WTC11 (cell line): Measurements from ENCODE around the gene COL4A1.

Experiments
- ETV6 ChIP-seq: sonication (generic); formaldehyde crosslinking; IDR thresholded peaks from 2 replicates; pipeline ENCODE4 v1.8.1; 2022; ENCODE audit warnings: mild to moderate bottlenecking, missing genetic modification reagents
- MXD4 ChIP-seq: fragments of 250-450 bp; sonication (Bioruptor Pico); IDR thresholded peaks from 2 replicates; pipeline ENCODE4 v1.8.0; 2021; ENCODE audit warnings: mild to moderate bottlenecking, moderate library complexity, borderline replicate concordance
- ZNF138 ChIP-seq: sonication (generic); formaldehyde crosslinking; conservative IDR thresholded peaks from 2 replicates; pipeline ENCODE4 v1.8.1; 2022; ENCODE audit warnings: mild to moderate bottlenecking, moderate library complexity, missing genetic modification reagents
- ZNF423 ChIP-seq: fragments of 250-450 bp; sonication (Bioruptor Pico); IDR thresholded peaks from 2 replicates; pipeline ENCODE4 v2.1.2; 2022; ENCODE audit warnings: mild to moderate bottlenecking, moderate library complexity
- TF ChIP-seq, protein P1 (sequence below): fragments of 200-600 bp; IDR thresholded peaks from 2 replicates; pipeline ENCODE4 v1.8.0; 2022; ENCODE audit warnings: antibody characterized with exemption
- TF ChIP-seq, protein P2 (sequence below): sonication (generic); formaldehyde crosslinking; IDR thresholded peaks from 2 replicates; pipeline ENCODE4 v1.8.0; 2022; ENCODE audit warnings: mild to moderate bottlenecking, missing genetic modification reagents
- TF ChIP-seq, protein P3 (sequence below): sonication (generic); formaldehyde crosslinking; IDR thresholded peaks from 2 replicates; pipeline ENCODE4 v1.8.1; 2022; ENCODE audit warnings: low read depth, missing genetic modification reagents, borderline replicate concordance

DNA sequence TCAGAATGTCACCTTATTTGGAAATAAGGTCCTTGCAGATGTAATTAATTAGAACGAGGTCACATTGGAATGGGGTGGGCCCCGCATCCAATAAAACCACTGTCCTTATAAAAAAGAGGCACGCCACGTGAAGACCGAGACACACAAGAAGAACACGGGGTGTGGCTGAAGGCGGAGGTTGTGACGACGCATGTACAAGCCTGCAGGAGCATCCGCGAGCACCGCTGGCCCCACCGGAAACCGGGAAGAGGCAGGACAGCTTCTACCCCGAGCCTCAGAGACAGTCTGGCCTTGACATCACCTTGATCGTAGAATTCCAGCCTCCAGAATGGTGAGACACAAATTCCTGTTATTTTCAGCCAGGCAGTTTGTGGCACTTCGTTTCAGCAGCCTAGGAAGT, 177.9 kb downstream of the COL4A1 start:
- TF ChIP-seq, protein P1, sequence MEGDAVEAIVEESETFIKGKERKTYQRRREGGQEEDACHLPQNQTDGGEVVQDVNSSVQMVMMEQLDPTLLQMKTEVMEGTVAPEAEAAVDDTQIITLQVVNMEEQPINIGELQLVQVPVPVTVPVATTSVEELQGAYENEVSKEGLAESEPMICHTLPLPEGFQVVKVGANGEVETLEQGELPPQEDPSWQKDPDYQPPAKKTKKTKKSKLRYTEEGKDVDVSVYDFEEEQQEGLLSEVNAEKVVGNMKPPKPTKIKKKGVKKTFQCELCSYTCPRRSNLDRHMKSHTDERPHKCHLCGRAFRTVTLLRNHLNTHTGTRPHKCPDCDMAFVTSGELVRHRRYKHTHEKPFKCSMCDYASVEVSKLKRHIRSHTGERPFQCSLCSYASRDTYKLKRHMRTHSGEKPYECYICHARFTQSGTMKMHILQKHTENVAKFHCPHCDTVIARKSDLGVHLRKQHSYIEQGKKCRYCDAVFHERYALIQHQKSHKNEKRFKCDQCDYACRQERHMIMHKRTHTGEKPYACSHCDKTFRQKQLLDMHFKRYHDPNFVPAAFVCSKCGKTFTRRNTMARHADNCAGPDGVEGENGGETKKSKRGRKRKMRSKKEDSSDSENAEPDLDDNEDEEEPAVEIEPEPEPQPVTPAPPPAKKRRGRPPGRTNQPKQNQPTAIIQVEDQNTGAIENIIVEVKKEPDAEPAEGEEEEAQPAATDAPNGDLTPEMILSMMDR, result no peak
- TF ChIP-seq ZNF423 (no peak), ZNF138 (CRISPR knock-in tag) (no peak), MXD4 (CRISPR knock-in tag) (no peak), ETV6 (CRISPR knock-in tag) (no peak)
- TF ChIP-seq, protein P2, sequence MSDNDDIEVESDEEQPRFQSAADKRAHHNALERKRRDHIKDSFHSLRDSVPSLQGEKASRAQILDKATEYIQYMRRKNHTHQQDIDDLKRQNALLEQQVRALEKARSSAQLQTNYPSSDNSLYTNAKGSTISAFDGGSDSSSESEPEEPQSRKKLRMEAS (CRISPR knock-in tag), result no peak
- TF ChIP-seq, protein P3, sequence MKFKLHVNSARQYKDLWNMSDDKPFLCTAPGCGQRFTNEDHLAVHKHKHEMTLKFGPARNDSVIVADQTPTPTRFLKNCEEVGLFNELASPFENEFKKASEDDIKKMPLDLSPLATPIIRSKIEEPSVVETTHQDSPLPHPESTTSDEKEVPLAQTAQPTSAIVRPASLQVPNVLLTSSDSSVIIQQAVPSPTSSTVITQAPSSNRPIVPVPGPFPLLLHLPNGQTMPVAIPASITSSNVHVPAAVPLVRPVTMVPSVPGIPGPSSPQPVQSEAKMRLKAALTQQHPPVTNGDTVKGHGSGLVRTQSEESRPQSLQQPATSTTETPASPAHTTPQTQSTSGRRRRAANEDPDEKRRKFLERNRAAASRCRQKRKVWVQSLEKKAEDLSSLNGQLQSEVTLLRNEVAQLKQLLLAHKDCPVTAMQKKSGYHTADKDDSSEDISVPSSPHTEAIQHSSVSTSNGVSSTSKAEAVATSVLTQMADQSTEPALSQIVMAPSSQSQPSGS (CRISPR knock-in tag), result no peak
